ENCODE results near the gene PURA. TPM values are rescaled to one million over a fixed set of nuclear protein-coding genes. Genes with fewer than 3 reads are reported as not detected.

PURA gene
- total and polyA plus RNA-seq, 4 donors = 2.8 to 14.7 (median 5.6) TPM

DNA sequence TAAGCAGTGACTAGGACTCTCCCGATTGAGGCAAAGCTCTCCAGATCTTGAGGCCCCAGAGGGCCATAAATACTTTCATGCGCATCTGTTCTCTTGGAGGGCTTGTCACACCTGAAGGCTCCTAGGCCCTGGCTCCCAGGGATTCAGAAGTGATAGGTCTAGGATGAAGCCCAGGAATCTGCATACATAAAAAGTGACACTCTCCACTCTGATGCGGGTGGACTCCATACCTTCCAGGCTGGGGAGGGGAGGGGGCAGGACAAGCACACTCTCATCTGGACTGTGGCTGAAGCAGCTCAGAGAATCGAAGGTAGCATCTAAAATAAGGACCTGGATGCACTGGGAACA, 52.0 kb downstream of the PURA start:
- 71% methylated on average over 4 of the region's 4 CpGs for WGBS
- no peaks in the 10 kb centered on the region for H3K9me3 ChIP-seq (ENCODE audit: control insufficient read depth in 4 of 4, low read length in 3 of 4)
- H3K4me1 ChIP-seq (ENCODE audit: control insufficient read depth in 4 of 4, insufficient read depth in 4 of 4, low read length in 3 of 4) = peaks cover 2 to 13% (median 8%) of the 10 kb centered on the region in 4 donors
- H3K9ac ChIP-seq (ENCODE audit: low read depth in 1 of 2, low read length in 2 of 2) = no peak overlapping the region
- no peaks in the 10 kb centered on the region for H3K36me3 ChIP-seq (ENCODE audit: control insufficient read depth in 4 of 4, insufficient read depth in 3 of 4, low read depth in 1 of 4, low read length in 3 of 4)
- no peak for DNase-seq (ENCODE audit: low spot score)
- no peaks in the 10 kb centered on the region for H3K27me3 ChIP-seq (ENCODE audit: control insufficient read depth in 4 of 4, insufficient read depth in 4 of 4, low read length in 3 of 4)
- no peak overlapping the region for H3K4me3 ChIP-seq (ENCODE audit: low read depth in 1 of 3, low read length in 3 of 3)
- no peak overlapping the region for H3K27ac ChIP-seq (ENCODE audit: low read depth in 1 of 2, low read length in 2 of 2)
- TF ChIP-seq RAD21 (IDR thresholded peaks at IDR 0.05) (no peak), FOXA2 (IDR thresholded peaks at IDR 0.05) (no peak), EGR1 (IDR thresholded peaks at IDR 0.05; ENCODE audit: low read depth in 2 of 2) (no peak), HNF4G (IDR thresholded peaks at IDR 0.05) (no peak), RXRA (IDR thresholded peaks at IDR 0.05) (no peak), NR2F2 (IDR thresholded peaks at IDR 0.05) (no peak), FOXA1 (IDR thresholded peaks at IDR 0.05) (no peak), GABPA (IDR thresholded peaks at IDR 0.05 in 1 of 2, conservative IDR thresholded peaks at IDR 0.05 in 1 of 2) (no peak), YY1 (IDR thresholded peaks at IDR 0.05) (no peak), JUND (IDR thresholded peaks at IDR 0.05) (no peak), TAF1 (conservative IDR thresholded peaks at IDR 0.05) (no peak), SP1 (IDR thresholded peaks at IDR 0.05) (no peak), HNF4A (conservative IDR thresholded peaks at IDR 0.05) (no peak)
- TF ChIP-seq, protein P1, sequence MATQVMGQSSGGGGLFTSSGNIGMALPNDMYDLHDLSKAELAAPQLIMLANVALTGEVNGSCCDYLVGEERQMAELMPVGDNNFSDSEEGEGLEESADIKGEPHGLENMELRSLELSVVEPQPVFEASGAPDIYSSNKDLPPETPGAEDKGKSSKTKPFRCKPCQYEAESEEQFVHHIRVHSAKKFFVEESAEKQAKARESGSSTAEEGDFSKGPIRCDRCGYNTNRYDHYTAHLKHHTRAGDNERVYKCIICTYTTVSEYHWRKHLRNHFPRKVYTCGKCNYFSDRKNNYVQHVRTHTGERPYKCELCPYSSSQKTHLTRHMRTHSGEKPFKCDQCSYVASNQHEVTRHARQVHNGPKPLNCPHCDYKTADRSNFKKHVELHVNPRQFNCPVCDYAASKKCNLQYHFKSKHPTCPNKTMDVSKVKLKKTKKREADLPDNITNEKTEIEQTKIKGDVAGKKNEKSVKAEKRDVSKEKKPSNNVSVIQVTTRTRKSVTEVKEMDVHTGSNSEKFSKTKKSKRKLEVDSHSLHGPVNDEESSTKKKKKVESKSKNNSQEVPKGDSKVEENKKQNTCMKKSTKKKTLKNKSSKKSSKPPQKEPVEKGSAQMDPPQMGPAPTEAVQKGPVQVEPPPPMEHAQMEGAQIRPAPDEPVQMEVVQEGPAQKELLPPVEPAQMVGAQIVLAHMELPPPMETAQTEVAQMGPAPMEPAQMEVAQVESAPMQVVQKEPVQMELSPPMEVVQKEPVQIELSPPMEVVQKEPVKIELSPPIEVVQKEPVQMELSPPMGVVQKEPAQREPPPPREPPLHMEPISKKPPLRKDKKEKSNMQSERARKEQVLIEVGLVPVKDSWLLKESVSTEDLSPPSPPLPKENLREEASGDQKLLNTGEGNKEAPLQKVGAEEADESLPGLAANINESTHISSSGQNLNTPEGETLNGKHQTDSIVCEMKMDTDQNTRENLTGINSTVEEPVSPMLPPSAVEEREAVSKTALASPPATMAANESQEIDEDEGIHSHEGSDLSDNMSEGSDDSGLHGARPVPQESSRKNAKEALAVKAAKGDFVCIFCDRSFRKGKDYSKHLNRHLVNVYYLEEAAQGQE (IDR thresholded peaks at IDR 0.05) = no peak
- TF ChIP-seq, protein P2, sequence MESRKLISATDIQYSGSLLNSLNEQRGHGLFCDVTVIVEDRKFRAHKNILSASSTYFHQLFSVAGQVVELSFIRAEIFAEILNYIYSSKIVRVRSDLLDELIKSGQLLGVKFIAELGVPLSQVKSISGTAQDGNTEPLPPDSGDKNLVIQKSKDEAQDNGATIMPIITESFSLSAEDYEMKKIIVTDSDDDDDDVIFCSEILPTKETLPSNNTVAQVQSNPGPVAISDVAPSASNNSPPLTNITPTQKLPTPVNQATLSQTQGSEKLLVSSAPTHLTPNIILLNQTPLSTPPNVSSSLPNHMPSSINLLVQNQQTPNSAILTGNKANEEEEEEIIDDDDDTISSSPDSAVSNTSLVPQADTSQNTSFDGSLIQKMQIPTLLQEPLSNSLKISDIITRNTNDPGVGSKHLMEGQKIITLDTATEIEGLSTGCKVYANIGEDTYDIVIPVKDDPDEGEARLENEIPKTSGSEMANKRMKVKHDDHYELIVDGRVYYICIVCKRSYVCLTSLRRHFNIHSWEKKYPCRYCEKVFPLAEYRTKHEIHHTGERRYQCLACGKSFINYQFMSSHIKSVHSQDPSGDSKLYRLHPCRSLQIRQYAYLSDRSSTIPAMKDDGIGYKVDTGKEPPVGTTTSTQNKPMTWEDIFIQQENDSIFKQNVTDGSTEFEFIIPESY (IDR thresholded peaks at IDR 0.05) = no peak
- TF ChIP-seq, protein P3, sequence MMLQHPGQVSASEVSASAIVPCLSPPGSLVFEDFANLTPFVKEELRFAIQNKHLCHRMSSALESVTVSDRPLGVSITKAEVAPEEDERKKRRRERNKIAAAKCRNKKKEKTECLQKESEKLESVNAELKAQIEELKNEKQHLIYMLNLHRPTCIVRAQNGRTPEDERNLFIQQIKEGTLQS (IDR thresholded peaks at IDR 0.05) = no peak
- TF ChIP-seq, protein P4, sequence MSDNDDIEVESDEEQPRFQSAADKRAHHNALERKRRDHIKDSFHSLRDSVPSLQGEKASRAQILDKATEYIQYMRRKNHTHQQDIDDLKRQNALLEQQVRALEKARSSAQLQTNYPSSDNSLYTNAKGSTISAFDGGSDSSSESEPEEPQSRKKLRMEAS (IDR thresholded peaks at IDR 0.05) = no peak
- TF ChIP-seq, protein P5, sequence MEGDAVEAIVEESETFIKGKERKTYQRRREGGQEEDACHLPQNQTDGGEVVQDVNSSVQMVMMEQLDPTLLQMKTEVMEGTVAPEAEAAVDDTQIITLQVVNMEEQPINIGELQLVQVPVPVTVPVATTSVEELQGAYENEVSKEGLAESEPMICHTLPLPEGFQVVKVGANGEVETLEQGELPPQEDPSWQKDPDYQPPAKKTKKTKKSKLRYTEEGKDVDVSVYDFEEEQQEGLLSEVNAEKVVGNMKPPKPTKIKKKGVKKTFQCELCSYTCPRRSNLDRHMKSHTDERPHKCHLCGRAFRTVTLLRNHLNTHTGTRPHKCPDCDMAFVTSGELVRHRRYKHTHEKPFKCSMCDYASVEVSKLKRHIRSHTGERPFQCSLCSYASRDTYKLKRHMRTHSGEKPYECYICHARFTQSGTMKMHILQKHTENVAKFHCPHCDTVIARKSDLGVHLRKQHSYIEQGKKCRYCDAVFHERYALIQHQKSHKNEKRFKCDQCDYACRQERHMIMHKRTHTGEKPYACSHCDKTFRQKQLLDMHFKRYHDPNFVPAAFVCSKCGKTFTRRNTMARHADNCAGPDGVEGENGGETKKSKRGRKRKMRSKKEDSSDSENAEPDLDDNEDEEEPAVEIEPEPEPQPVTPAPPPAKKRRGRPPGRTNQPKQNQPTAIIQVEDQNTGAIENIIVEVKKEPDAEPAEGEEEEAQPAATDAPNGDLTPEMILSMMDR (IDR thresholded peaks at IDR 0.05; ENCODE audit: low read depth, low read length, missing input control) = no peak

All from liver (tissue), 9 donors.